Cortex of kidney (tissue), 1 donor: ENCODE results near the gene REX1BD.
"Not testable (repeated sequence)": the region's sequence is repeated elsewhere in the genome, so short reads cannot be mapped to it uniquely, and the experiment has no call there.

ENCODE experiments used
- DNase-seq: peaks from one replicate; lab custom pipeline; 2025; lab: John Stamatoyannopoulos, UW

REX1BD gene

GRCh38 chr19:18577365-18577914, 11.2 kb upstream of the REX1BD start:
- no peak for DNase-seq

- DNase-seq: no peak
Measured at GRCh38 chr19:18580311-18580710, 8.3 kb upstream of the REX1BD start.

- no peak for DNase-seq
Measured at GRCh38 chr19:18586306-18586705, 2.3 kb upstream of the REX1BD start.

- no peak for DNase-seq
Measured at GRCh38 chr19:18587561-18587960, 1.0 kb upstream of the REX1BD start.

GRCh38 chr19:18587962-18588610, 512 bp upstream of the REX1BD start:
- DNase-seq: no peak

DNA sequence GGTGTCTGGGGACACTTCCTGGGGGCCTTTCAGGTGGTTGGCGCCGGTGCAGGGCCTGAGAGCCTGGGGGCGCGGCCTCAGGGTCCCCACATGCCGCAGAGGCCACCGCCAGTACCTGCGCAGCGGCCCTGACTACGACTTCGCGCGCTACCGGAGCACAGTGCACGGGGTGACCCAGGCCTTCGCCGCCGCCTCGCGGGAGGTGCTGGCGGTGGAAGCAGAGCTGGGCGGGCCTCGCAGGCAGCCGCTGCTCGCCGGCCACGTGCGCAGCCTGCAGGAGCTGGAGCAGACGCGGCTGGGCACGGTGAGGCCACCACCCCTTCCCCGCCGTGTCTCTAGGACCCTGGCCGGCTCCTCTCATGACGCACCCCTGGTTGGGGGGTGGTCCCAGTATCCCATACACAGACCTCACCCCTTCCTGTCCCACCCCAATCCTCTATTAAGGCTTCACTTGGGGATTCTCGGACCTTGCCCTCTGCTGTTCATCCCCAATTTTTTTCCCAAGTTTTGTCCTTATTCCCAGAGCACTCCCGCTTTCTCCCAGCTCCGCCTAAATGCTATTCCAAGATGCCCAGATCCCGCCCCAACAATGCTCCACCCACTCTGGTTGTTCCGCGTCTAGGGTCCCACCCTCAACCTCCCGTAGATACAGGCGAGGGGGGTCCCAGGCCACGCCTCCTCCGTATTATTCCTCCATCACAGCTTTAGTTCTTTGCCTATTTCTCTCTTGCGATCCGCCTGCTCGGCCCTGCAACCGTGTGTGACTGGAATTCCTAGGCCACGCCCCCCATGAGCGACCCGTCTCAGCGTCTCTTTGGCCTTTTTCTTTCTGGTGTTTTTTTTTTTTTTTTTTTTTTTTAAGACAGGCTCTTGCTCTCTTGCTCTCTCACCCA, 1.0 kb downstream of the REX1BD start:
- no peak for DNase-seq

- DNase-seq: no peak
Measured at GRCh38 chr19:18590273-18591272, 2.0 kb downstream of the REX1BD start.

GRCh38 chr19:18591735-18592385, 3.3 kb downstream of the REX1BD start:
- no peak for DNase-seq

- DNase-seq: not testable (repeated sequence)
Measured at GRCh38 chr19:18592732-18593131, 4.1 kb downstream of the REX1BD start.

- DNase-seq: no peak
Measured at GRCh38 chr19:18593367-18594095, 4.9 kb downstream of the REX1BD start.

DNA sequence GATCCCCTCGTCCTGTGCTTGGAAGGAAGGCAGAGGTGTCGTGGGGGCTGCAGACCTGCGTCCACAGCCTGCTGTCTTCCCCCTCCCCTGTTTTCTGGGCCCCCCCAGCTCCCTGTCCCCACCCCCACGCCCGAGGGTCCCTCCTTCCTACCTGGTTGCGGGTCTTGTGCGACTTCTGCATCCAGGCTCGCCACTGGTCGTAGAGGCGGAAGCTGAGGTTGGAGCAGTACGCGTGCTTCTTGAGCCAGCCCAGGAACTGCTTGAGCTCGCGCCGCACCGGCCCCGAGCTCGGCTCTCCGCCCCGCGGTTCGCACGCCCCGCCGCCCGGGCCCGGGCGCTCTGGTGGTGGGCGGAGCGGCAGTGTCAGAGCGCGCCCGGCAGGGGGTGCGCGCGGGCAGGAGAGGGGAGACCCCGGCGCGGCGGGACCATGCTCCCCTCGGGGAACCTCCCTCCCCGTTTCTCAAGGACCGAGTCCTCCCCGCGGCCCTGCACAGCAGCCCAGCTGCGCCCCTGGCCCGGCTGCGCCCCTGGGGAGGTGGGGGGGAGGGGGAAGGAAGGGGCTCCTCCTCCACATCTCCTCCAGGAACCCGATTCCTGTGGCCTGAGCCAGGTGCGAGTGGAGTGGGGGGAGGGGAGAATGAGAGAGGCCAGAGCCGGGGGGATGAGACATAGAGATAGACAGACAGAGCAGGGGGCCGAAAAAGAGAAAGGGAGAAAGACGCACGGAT, 5.7 kb downstream of the REX1BD start:
- DNase-seq: no peak

GRCh38 chr19:18594824-18595373, 6.3 kb downstream of the REX1BD start:
- no peak for DNase-seq

GRCh38 chr19:18595475-18595874, 6.9 kb downstream of the REX1BD start:
- no peak for DNase-seq

GRCh38 chr19:18596752-18597157, 8.2 kb downstream of the REX1BD start:
- DNase-seq: no peak

DNA sequence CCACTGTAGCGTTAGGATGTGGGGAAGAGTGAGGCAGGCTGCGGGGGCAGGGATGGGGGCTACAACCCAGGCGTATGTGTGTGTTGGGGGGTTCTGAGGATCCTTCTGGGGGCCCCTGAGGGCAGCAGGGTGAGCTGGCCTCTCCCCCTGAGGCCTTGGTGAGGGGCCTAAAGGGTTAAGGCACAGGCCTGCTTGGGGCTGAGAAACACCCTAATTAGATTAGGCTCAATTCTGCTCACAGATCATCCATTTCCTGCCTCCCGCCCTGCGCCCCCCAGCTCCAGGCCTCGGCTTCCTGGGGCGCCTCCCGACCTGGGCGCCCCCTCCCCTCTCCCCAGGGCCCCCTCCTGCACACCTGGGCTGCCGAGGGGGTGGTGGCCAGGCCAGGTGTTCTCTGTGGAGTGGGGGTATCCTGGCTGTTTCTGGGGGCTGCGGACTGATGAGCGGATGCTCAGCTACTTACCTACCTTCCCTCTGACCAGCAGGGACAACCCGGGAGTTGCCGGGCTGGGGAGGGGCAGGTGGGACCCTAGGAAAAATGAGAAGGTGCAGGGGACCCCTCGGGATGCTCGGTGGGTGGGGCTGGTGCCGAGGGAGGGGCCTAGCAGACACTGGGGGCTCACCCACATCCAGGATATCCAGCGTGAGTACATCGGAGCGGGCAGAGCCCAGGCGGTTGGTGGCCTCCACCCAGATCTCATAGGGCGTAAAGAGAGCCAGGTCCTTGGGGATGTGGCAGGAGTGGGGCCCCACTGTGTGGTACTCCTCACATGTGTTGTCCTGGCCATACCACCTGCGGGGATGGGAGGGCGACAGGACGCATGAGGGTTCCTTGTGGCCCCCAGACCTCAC, 9.4 kb downstream of the REX1BD start:
- no peak for DNase-seq

GRCh38 chr19:18599485-18599884, 10.9 kb downstream of the REX1BD start:
- no peak for DNase-seq

DNA sequence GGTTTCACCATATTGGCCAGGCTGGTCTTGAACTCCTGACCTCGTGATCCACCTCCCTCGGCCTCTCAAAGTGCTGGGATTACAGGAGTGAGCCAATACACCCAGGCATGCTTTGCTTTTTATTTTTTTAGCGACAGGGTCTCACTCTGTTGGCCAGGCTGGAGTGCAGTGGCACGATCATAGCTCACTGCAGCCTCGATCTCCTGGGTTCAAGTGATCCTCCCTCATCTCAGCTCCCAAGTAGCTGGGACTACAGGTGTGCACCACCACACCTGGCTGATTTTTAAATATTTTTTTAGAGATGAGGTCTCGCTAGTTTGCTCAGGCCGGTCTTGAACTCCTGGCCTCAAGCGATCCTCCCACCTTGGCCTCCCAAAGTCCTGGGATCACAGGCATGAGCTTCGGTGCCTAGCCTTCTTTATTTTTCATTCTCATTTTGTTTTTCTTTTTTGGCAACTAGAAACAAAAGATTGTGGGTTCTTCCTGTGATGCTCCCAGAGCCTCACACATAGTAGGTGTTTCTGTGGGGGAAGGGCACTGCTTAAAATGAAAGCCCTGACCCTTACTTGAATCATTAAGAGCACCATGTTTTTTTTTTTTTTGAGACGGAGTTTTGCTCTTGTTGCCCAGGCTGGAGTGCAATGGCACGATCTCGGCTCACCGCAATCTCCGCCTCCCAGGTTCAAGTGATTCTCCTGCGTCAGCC, 12.2 kb downstream of the REX1BD start:
- not testable (repeated sequence) for DNase-seq

DNA sequence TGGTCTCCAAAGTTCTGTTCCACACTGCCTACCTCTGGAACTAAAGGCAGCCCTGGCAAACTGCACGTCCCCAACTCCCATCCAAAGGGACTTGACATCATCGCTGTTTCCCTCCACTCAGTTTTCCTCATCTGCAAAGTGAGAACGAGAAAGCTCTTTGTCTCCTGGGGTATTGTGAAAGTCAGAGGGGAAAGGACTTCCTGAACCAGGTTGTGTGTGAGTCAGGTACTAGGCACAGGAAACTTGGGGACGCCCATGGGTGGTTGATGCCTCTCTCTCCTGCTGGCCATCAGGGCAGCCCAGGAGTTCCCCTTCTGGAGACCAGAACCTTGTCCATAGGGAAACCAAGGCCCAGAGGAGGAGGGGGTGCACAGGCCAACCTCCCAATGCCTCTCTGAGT, 13.3 kb downstream of the REX1BD start:
- no peak for DNase-seq
